H9 (cell line): Measurements from ENCODE around the gene DLL3. TPM values are rescaled to one million over a fixed set of nuclear protein-coding genes. Genes with fewer than 3 reads are reported as not detected.

ENCODE experiments used
- DNase-seq: peaks from one replicate; pipeline ENCODE4 v3.0.0-alpha.2; 2017
- H2AFZ ChIP-seq: one replicate; pipeline ENCODE4 v1.6.1; 2013; ENCODE audit warnings: mild to moderate bottlenecking, low read length, control low read depth, moderate library complexity
- H2AK5ac ChIP-seq: 2 replicates; pipeline ENCODE4 v1.6.1; 2013; ENCODE audit warnings: low read length, control low read depth, mixed read lengths; ENCODE audit not compliant: insufficient read length
- H2BK120ac ChIP-seq: one replicate; pipeline ENCODE4 v1.6.1; 2013; ENCODE audit warnings: low read depth, mild to moderate bottlenecking, low read length, control low read depth, inconsistent platforms; ENCODE audit not compliant: poor library complexity, severe bottlenecking
- H2BK12ac ChIP-seq: 2 replicates; pipeline ENCODE4 v1.6.1; 2013; ENCODE audit warnings: low read length, control low read depth, mixed read lengths, low read depth; ENCODE audit not compliant: insufficient read length
- H2BK15ac ChIP-seq: 2 replicates; pipeline ENCODE4 v1.6.1; 2013; ENCODE audit warnings: low read depth, low read length, control low read depth
- H2BK20ac ChIP-seq: one replicate; pipeline ENCODE4 v1.6.1; 2013; ENCODE audit warnings: low read depth, mild to moderate bottlenecking, low read length, control low read depth, inconsistent platforms; ENCODE audit not compliant: poor library complexity, severe bottlenecking
- H2BK5ac ChIP-seq: 2 replicates; pipeline ENCODE4 v1.6.1; 2013; ENCODE audit warnings: low read length, control low read depth, mixed read lengths; ENCODE audit not compliant: insufficient read length
- H3K14ac ChIP-seq: 2 replicates; pipeline ENCODE4 v1.6.1; 2013; ENCODE audit warnings: low read length, control low read depth; ENCODE audit not compliant: insufficient read depth
- H3K18ac ChIP-seq: 2 replicates; pipeline ENCODE4 v1.6.1; 2013; ENCODE audit warnings: low read depth, mild to moderate bottlenecking, mixed read lengths, low read length, control low read depth; ENCODE audit not compliant: insufficient read length
- H3K23ac ChIP-seq: 2 replicates; pipeline ENCODE4 v1.6.1; 2013; ENCODE audit warnings: low read length, control low read depth, mixed read lengths, low read depth; ENCODE audit not compliant: insufficient read length
- H3K23me2 ChIP-seq: 2 replicates; pipeline ENCODE4 v1.6.1; 2013; ENCODE audit warnings: low read depth, mild to moderate bottlenecking, mixed read lengths, low read length, control low read depth; ENCODE audit not compliant: insufficient read length, poor library complexity, severe bottlenecking
- H3K27ac ChIP-seq: 2 replicates; pipeline ENCODE4 v1.5.1; 2013; ENCODE audit warnings: low read length, control low read depth, mixed read lengths, low read depth; ENCODE audit not compliant: insufficient read length
- H3K27me3 ChIP-seq: 2 replicates; pipeline ENCODE4 v1.6.1; 2013; ENCODE audit warnings: low read length, control low read depth, inconsistent platforms; ENCODE audit not compliant: insufficient read depth
- H3K4ac ChIP-seq: 2 replicates; pipeline ENCODE4 v1.6.1; 2013; ENCODE audit warnings: low read depth, mild to moderate bottlenecking, control low read depth, inconsistent platforms, low read length, moderate library complexity
- H3K4me1 ChIP-seq: 2 replicates; pipeline ENCODE4 v1.6.1; 2013; ENCODE audit warnings: low read length, control low read depth, inconsistent platforms; ENCODE audit not compliant: insufficient read depth
- H3K4me2 ChIP-seq: 2 replicates; pipeline ENCODE4 v1.6.1; 2013; ENCODE audit warnings: low read length, control low read depth, mixed read lengths; ENCODE audit not compliant: insufficient read length, insufficient read depth
- H3K56ac ChIP-seq: 2 replicates; pipeline ENCODE4 v1.6.1; 2013; ENCODE audit warnings: low read depth, mild to moderate bottlenecking, mixed read lengths, low read length, control low read depth; ENCODE audit not compliant: insufficient read length
- H3K79me1 ChIP-seq: 2 replicates; pipeline ENCODE4 v1.6.1; 2013; ENCODE audit warnings: low read depth, mild to moderate bottlenecking, moderate library complexity, low read length, control low read depth, inconsistent platforms; ENCODE audit not compliant: insufficient read depth, poor library complexity, severe bottlenecking
- H3K79me2 ChIP-seq: 2 replicates; pipeline ENCODE4 v1.6.1; 2013; ENCODE audit warnings: low read length, control low read depth, inconsistent platforms; ENCODE audit not compliant: insufficient read depth
- H3K9ac ChIP-seq: 2 replicates; pipeline ENCODE4 v1.6.1; 2013; ENCODE audit warnings: low read length, control low read depth, mixed read lengths; ENCODE audit not compliant: insufficient read length; ENCODE audit errors: extremely low read depth
- H3K9me3 ChIP-seq: one replicate; pipeline ENCODE4 v1.6.1; 2013; ENCODE audit warnings: low read depth, low read length, inconsistent platforms; ENCODE audit not compliant: control insufficient read depth
- H3T11ph ChIP-seq: one replicate; pipeline ENCODE4 v1.6.1; 2013; ENCODE audit warnings: mild to moderate bottlenecking, low read length, control low read depth, inconsistent platforms
- H4K20me1 ChIP-seq: one replicate; pipeline ENCODE4 v1.6.1; 2013; ENCODE audit not compliant: control insufficient read depth, insufficient read length, insufficient read depth
- H4K5ac ChIP-seq: 2 replicates; pipeline ENCODE4 v1.6.1; 2013; ENCODE audit warnings: low read depth, mild to moderate bottlenecking, mixed read lengths, low read length, control low read depth; ENCODE audit not compliant: insufficient read length
- H4K8ac ChIP-seq: replicated peaks from 2 replicates; pipeline ENCODE4 v1.6.1; 2013; ENCODE audit warnings: low read length, control low read depth, mixed read lengths, low read depth; ENCODE audit not compliant: insufficient read length
- H4K91ac ChIP-seq: 2 replicates; pipeline ENCODE4 v1.6.1; 2013; ENCODE audit warnings: low read depth, mild to moderate bottlenecking, moderate library complexity, mixed read lengths, low read length, control low read depth; ENCODE audit not compliant: insufficient read length
- H3K27ac Mint-ChIP-seq, 3 experiments: 2 replicates in 2 of 3; 3 replicates in 1 of 3; pipeline ENCODE4 v1.8.0; 2020 to 2021; ENCODE audit warnings: mixed read lengths in 3 of 3, mild to moderate bottlenecking in 1 of 3, moderate library complexity in 1 of 3
- H3K27me3 Mint-ChIP-seq: 2 replicates; pipeline ENCODE4 v1.8.0; 2021; ENCODE audit warnings: low read depth, mild to moderate bottlenecking, moderate library complexity, mixed read lengths
- H3K36me3 Mint-ChIP-seq, 3 experiments: 2 replicates in 2 of 3; 3 replicates in 1 of 3; pipeline ENCODE4 v1.8.0; 2020 to 2021; ENCODE audit warnings: low read depth in 3 of 3, mixed read lengths in 3 of 3; ENCODE audit not compliant: insufficient read depth in 1 of 3
- H3K4me1 Mint-ChIP-seq, 2 experiments: 2 replicates each; pipeline ENCODE4 v1.8.0; 2020; ENCODE audit warnings: mixed read lengths in 2 of 2
- H3K4me3 Mint-ChIP-seq, 2 experiments: 2 replicates in 1 of 2; 3 replicates in 1 of 2; pipeline ENCODE4 v1.8.0; 2020 to 2021; ENCODE audit warnings: mild to moderate bottlenecking in 2 of 2, mixed read lengths in 2 of 2, moderate library complexity in 1 of 2
- H3K9me3 Mint-ChIP-seq, 2 experiments: 2 replicates in 1 of 2; 3 replicates in 1 of 2; pipeline ENCODE4 v1.8.0; 2020; ENCODE audit warnings: mild to moderate bottlenecking in 2 of 2, mixed read lengths in 2 of 2, moderate library complexity in 1 of 2
- CTCF ChIP-seq: fragments of 200-600 bp; sonication (generic); conservative IDR thresholded peaks from 3 replicates; pipeline ENCODE4 v1.8.0; 2021; ENCODE audit warnings: antibody characterized with exemption, mild to moderate bottlenecking
- WGBS: extraction: QIAGEN DNeasy Blood & Tissue Kit; methylation state at CpG from one replicate; pipeline ENCODE4 v1.1.7; 2013; ENCODE audit warnings: missing lambda C conversion rate, low lambda C conversion rate, mixed read lengths; ENCODE audit not compliant: insufficient read length; ENCODE audit errors: extremely low coverage; 5-methylcytosine and 5-hydroxymethylcytosine counted together
- total RNA-seq: library from RNA; stranded (reverse); gene quantifications from 2 replicates; pipeline ENCODE4 v1.2.1, GENCODE V29; 2021

DLL3 gene
- total RNA-seq, 1 experiment from 2014 or later: 2.5 TPM

- Histone ChIP-seq H2BK20ac (no peak overlapping the region), H3K27me3 (no peaks in the 10 kb centered on the region)
- peaks cover 17 to 21% of the 10 kb centered on the region in 2 experiments for H3K4me1 Mint-ChIP-seq
These were observed 15.6 kb upstream of the DLL3 start for GRCh38 chr19:39483141-39483540.

More at GRCh38 chr19:39483141-39483540, 15.6 kb upstream of the DLL3 start:
- Histone ChIP-seq H3T11ph (no peak overlapping the region), H4K91ac (no peak overlapping the region), H2BK12ac (no peak overlapping the region), H3K18ac (no peak overlapping the region), H3K4me1 (no peaks in the 10 kb centered on the region), H3K79me1 (peaks cover 12% of the 10 kb centered on the region), H3K79me2 (peaks cover 12% of the 10 kb centered on the region), H3K23ac (no peak overlapping the region), H3K23me2 (peaks cover 10% of the 10 kb centered on the region), H4K5ac (no peak overlapping the region), H4K8ac (no peak overlapping the region), H2BK5ac (no peak overlapping the region), H3K56ac (no peak overlapping the region), H3K14ac (no peak overlapping the region), H2BK15ac (no peak overlapping the region), H3K9me3 (no peaks in the 10 kb centered on the region), H3K27ac (no peak overlapping the region), H4K20me1 (no peaks in the 10 kb centered on the region), H2BK120ac (no peak overlapping the region), H3K4ac (no peak overlapping the region), H3K9ac (no peak overlapping the region), H2AFZ (no peak overlapping the region), H2AK5ac (no peak overlapping the region), H3K4me2 (no peak overlapping the region)
- Mint-ChIP-seq H3K27ac (no peak overlapping the region), H3K9me3 (no peaks in the 10 kb centered on the region; a peak in 1 of 5 replicates), H3K36me3 (peaks cover 30 to 60% (median 49%) of the 10 kb centered on the region in 3 experiments; a peak in 6 of 7 replicates), H3K27me3 (no peaks in the 10 kb centered on the region), H3K4me3 (peak overlapping the region; percentile 68 to 95; a peak in 3 of 5 replicates)
- DNase-seq: no peak
- no peak for TF ChIP-seq CTCF
- WGBS: no CpG with 5 or more reads among the region's 6 CpGs
